GM19397 (cell line): ENCODE data around the gene KIF26A.

Source experiments
- ATAC-seq: cut with Tn5 transposase; IDR thresholded peaks from one replicate; pipeline ENCODE4 v1.9.1; 2021; ENCODE audit warnings: mild to moderate bottlenecking, moderate library complexity; ENCODE audit not compliant: unreplicated experiment

KIF26A gene

GRCh38 chr14:104189629-104190335 is 51.4 kb downstream of the KIF26A start:
- ATAC-seq: no peak

GRCh38 chr14:104190396-104191000 is 52.1 kb downstream of the KIF26A start:
- ATAC-seq: no peak

- no peak for ATAC-seq
Observed at GRCh38 chr14:104191409-104191997, 53.1 kb downstream of the KIF26A start.

GRCh38 chr14:104192146-104192882 is 53.9 kb downstream of the KIF26A start:
- ATAC-seq: no peak

- no peak for ATAC-seq
Observed at GRCh38 chr14:104192883-104193245, 54.5 kb downstream of the KIF26A start.

- ATAC-seq: no peak
Observed at GRCh38 chr14:104194016-104194415, 55.6 kb downstream of the KIF26A start.

GRCh38 chr14:104194716-104195115 is 56.3 kb downstream of the KIF26A start:
- no peak for ATAC-seq

- ATAC-seq: no peak
Observed at GRCh38 chr14:104195361-104195760, 57.0 kb downstream of the KIF26A start.

GRCh38 chr14:104195878-104196277 is 57.5 kb downstream of the KIF26A start:
- ATAC-seq: no peak

- ATAC-seq: no peak
Observed at GRCh38 chr14:104196461-104197140, 58.2 kb downstream of the KIF26A start.

- no peak for ATAC-seq
Observed at GRCh38 chr14:104197449-104198247, 59.3 kb downstream of the KIF26A start.

- no peak for ATAC-seq
Observed at GRCh38 chr14:104199266-104199895, 61.0 kb downstream of the KIF26A start.

GRCh38 chr14:104200106-104200505 is 61.7 kb downstream of the KIF26A start:
- ATAC-seq: no peak

- ATAC-seq: no peak
Observed at GRCh38 chr14:104200591-104200990, 62.2 kb downstream of the KIF26A start.

GRCh38 chr14:104201063-104201462 is 62.7 kb downstream of the KIF26A start:
- no peak for ATAC-seq

GRCh38 chr14:104201496-104201895 is 63.1 kb downstream of the KIF26A start:
- ATAC-seq: no peak

- ATAC-seq: no peak
Observed at GRCh38 chr14:104202259-104203070, 64.1 kb downstream of the KIF26A start.

GRCh38 chr14:104203071-104203425 is 64.7 kb downstream of the KIF26A start:
- ATAC-seq: no peak

- no peak for ATAC-seq
Observed at GRCh38 chr14:104204660-104205149, 66.3 kb downstream of the KIF26A start.
